HFFc6 (cell line): ENCODE results near the gene THADA. TPM values are rescaled to one million over a fixed set of nuclear protein-coding genes. Genes with fewer than 3 reads are reported as not detected.

Source experiments
- DNase-seq: peaks from one replicate; pipeline ENCODE4 v3.0.0-alpha.2; 2018
- H3K27ac Mint-ChIP-seq: 2 replicates; pipeline ENCODE4 v1.8.0; 2020; ENCODE audit warnings: mild to moderate bottlenecking, mixed read lengths
- H3K27me3 Mint-ChIP-seq: 2 replicates; pipeline ENCODE4 v1.8.0; 2021; ENCODE audit warnings: mild to moderate bottlenecking, moderate library complexity, mixed read lengths; ENCODE audit not compliant: insufficient read depth
- H3K36me3 Mint-ChIP-seq: 2 replicates; pipeline ENCODE4 v1.8.0; 2021; ENCODE audit warnings: low read depth, mixed read lengths
- H3K4me1 Mint-ChIP-seq: 2 replicates; pipeline ENCODE4 v1.8.0; 2020; ENCODE audit warnings: low read depth, mixed read lengths
- H3K4me3 Mint-ChIP-seq: 2 replicates; pipeline ENCODE4 v1.8.0; 2020; ENCODE audit warnings: mild to moderate bottlenecking, moderate library complexity, mixed read lengths
- H3K9me3 Mint-ChIP-seq: 2 replicates; pipeline ENCODE4 v1.8.0; 2020; ENCODE audit warnings: mild to moderate bottlenecking, mixed read lengths
- total RNA-seq, 6 experiments: library from RNA; stranded (reverse); fragmentation: NEBNext Ultra II Directional; extraction: Animal tissue kit (Norgen Biotek cat#: 25700); gene quantifications; 2 replicates in 1 of 6; 3 replicates in 5 of 6; pipeline ENCODE4 v1.2.3, GENCODE V29; 2021
- TF ChIP-seq, protein P1 (sequence below): fragments of 200-600 bp; sonication (generic); IDR thresholded peaks from 2 replicates; pipeline ENCODE4 v1.5.0; 2021; ENCODE audit warnings: antibody characterized with exemption, mild to moderate bottlenecking

Gene THADA
- total RNA-seq, 6 experiments from 2014 or later: 14.3 to 20.5 (median 17.3) TPM

GRCh38 chr2:43406651-43407279 is 189.1 kb downstream of the THADA start:
- Mint-ChIP-seq H3K36me3 (no peaks in the 10 kb centered on the region), H3K27me3 (peaks cover 1% of the 10 kb centered on the region; the same call in 1 of the 2 replicates), H3K9me3 (no peaks in the 10 kb centered on the region), H3K27ac (no peak overlapping the region), H3K4me3 (no peak overlapping the region), H3K4me1 (peaks cover 23% of the 10 kb centered on the region)
- DNase-seq: no peak
- TF ChIP-seq, protein P1, sequence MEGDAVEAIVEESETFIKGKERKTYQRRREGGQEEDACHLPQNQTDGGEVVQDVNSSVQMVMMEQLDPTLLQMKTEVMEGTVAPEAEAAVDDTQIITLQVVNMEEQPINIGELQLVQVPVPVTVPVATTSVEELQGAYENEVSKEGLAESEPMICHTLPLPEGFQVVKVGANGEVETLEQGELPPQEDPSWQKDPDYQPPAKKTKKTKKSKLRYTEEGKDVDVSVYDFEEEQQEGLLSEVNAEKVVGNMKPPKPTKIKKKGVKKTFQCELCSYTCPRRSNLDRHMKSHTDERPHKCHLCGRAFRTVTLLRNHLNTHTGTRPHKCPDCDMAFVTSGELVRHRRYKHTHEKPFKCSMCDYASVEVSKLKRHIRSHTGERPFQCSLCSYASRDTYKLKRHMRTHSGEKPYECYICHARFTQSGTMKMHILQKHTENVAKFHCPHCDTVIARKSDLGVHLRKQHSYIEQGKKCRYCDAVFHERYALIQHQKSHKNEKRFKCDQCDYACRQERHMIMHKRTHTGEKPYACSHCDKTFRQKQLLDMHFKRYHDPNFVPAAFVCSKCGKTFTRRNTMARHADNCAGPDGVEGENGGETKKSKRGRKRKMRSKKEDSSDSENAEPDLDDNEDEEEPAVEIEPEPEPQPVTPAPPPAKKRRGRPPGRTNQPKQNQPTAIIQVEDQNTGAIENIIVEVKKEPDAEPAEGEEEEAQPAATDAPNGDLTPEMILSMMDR: no peak

DNA sequence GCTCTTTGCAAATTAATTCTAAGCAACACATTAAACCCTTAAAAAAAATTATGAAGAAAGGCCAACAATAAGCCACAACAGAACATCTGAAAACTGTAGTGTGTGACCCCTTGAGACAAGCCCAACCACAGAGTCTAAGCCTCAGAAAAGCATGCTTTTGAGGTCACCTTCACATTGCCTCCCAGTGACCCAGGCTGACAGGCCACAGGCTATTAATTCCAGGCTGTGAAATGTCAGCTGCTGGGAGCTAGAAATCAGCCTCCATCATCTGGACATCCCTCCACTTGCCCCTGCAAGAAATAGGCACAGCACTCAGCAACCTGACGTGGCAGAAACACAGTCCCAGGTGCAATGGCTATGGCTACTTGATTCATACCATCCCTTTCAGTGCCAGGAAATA is 190.0 kb downstream of the THADA start:
- Mint-ChIP-seq H3K4me3 (no peak overlapping the region), H3K27me3 (peaks cover 1% of the 10 kb centered on the region; the same call in 1 of the 2 replicates), H3K9me3 (no peaks in the 10 kb centered on the region), H3K36me3 (no peaks in the 10 kb centered on the region), H3K27ac (no peak overlapping the region), H3K4me1 (peaks cover 22% of the 10 kb centered on the region)
- DNase-seq: no peak
- TF ChIP-seq, protein P1: no peak

- peaks cover 1% of the 10 kb centered on the region; the same call in 1 of the 2 replicates for H3K27me3 Mint-ChIP-seq
- 0 out of 2 replicates have a peak, but pooled peaks cover 4% of the 10 kb centered on the region for H3K36me3 Mint-ChIP-seq
- peaks cover 35% of the 10 kb centered on the region for H3K4me1 Mint-ChIP-seq
- no peak overlapping the region for H3K4me3 Mint-ChIP-seq
- no peak for DNase-seq
- H3K27ac Mint-ChIP-seq: no peak overlapping the region
- TF ChIP-seq, protein P1: no peak
- no peaks in the 10 kb centered on the region for H3K9me3 Mint-ChIP-seq
Measured at GRCh38 chr2:43402452-43402937, 193.3 kb downstream of the THADA start.

- Mint-ChIP-seq H3K9me3 (no peaks in the 10 kb centered on the region), H3K27me3 (peaks cover 1% of the 10 kb centered on the region; the same call in 1 of the 2 replicates), H3K36me3 (0 out of 2 replicates have a peak, but pooled peaks cover 4% of the 10 kb centered on the region), H3K4me1 (peaks cover 32% of the 10 kb centered on the region), H3K27ac (no peak overlapping the region), H3K4me3 (no peak overlapping the region)
- TF ChIP-seq, protein P1: no peak
- DNase-seq: no peak
Measured at GRCh38 chr2:43402002-43402401, 193.8 kb downstream of the THADA start.

DNA sequence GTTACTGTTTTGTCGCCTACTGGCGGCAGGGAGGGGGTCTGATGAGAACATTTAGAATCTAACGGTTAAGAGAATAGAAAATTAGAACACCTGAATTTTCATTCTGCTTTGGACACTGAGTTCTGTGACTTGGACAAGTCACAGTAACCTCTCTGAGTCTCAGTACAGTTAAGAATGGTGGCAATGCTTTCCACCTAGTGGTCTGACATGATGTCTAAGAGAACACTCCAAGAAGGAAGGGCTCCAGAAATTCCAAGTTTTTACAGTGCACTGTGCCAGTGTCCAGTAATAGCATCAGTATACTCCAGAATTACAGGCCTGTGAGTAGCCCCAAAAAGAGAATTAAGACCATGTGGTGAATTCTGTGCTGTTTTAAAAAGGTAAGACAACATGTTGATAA is 195.3 kb downstream of the THADA start:
- DNase-seq: no peak
- H3K27ac Mint-ChIP-seq: no peak overlapping the region
- H3K4me3 Mint-ChIP-seq: no peak overlapping the region
- H3K27me3 Mint-ChIP-seq: peaks cover 1% of the 10 kb centered on the region; the same call in 1 of the 2 replicates
- no peaks in the 10 kb centered on the region for H3K9me3 Mint-ChIP-seq
- H3K4me1 Mint-ChIP-seq: peaks cover 32% of the 10 kb centered on the region
- H3K36me3 Mint-ChIP-seq: peaks cover 11% of the 10 kb centered on the region
- TF ChIP-seq, protein P1: peak; percentile 48
